HUES48 (cell line): ENCODE data around the gene SH3RF1.

Experiments used
- H3K27ac ChIP-seq: one replicate; pipeline ENCODE4 v1.7.0; 2013; ENCODE audit warnings: low read depth, low read length, inconsistent platforms
- H3K27me3 ChIP-seq: 2 replicates; pipeline ENCODE4 v1.6.1; 2013; ENCODE audit warnings: mild to moderate bottlenecking, low read length; ENCODE audit not compliant: control insufficient read depth, insufficient read depth
- H3K36me3 ChIP-seq: 2 replicates; pipeline ENCODE4 v1.6.1; 2013; ENCODE audit warnings: low read length; ENCODE audit not compliant: control insufficient read depth, insufficient read depth
- H3K4me1 ChIP-seq: 2 replicates; pipeline ENCODE4 v1.6.1; 2013; ENCODE audit warnings: mild to moderate bottlenecking, low read length; ENCODE audit not compliant: control insufficient read depth, insufficient read depth
- H3K4me3 ChIP-seq: 2 replicates; pipeline ENCODE4 v1.5.1; 2013; ENCODE audit warnings: mild to moderate bottlenecking, low read depth, low read length
- H3K9ac ChIP-seq: 2 replicates; pipeline ENCODE4 v1.6.1; 2013; ENCODE audit warnings: mild to moderate bottlenecking, low read depth, low read length, moderate library complexity
- H3K9me3 ChIP-seq: 2 replicates; pipeline ENCODE4 v1.6.1; 2013; ENCODE audit warnings: low read length; ENCODE audit not compliant: control insufficient read depth, insufficient read depth

SH3RF1 gene

DNA sequence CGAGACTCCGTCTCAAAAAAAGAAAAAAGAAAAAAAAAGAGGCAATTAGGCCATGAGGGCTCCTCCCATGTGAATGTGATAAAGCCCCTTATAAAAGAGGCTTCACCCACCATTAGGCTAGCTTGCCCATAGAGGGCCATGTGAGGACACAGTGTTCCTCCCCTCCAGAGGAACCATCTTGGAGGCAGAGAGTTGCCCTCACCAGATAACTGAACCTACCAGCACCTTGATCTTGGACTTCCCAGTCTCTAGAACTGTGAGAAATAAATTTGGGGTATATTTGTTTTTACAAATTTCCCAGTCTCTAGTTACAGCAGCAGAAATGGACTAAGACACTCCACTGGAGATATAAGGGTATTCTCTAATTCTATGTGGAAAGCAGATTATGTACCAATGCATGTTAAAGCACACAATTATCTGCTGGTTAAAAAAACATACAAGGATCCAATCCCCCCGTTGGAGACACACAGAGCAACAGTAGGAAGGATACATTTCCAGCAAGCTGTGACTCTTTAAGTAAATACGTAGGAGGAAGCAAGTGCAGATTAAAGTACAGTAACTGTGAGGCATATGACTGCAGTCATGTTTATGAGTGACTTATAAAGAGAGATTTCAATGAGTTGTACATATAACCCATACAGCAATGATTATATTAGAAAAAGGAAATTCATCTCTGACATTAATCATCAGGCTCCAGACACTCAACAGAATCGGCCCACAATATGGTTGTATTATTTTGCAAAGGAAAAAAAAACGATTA, 21.4 kb downstream of the SH3RF1 start:
- Histone ChIP-seq H3K9me3 (no peaks in the 10 kb centered on the region), H3K36me3 (no peaks in the 10 kb centered on the region), H3K27ac (no peak overlapping the region), H3K27me3 (no peaks in the 10 kb centered on the region), H3K4me1 (peaks cover 52% of the 10 kb centered on the region), H3K9ac (no peak overlapping the region), H3K4me3 (no peak overlapping the region)

GRCh38 chr4:169248645-169249044, 22.1 kb downstream of the SH3RF1 start:
- H3K9ac ChIP-seq = no peak overlapping the region
- no peaks in the 10 kb centered on the region for H3K9me3 ChIP-seq
- no peak overlapping the region for H3K4me3 ChIP-seq
- no peak overlapping the region for H3K27ac ChIP-seq
- H3K36me3 ChIP-seq = no peaks in the 10 kb centered on the region
- peaks cover 52% of the 10 kb centered on the region for H3K4me1 ChIP-seq
- no peaks in the 10 kb centered on the region for H3K27me3 ChIP-seq

DNA sequence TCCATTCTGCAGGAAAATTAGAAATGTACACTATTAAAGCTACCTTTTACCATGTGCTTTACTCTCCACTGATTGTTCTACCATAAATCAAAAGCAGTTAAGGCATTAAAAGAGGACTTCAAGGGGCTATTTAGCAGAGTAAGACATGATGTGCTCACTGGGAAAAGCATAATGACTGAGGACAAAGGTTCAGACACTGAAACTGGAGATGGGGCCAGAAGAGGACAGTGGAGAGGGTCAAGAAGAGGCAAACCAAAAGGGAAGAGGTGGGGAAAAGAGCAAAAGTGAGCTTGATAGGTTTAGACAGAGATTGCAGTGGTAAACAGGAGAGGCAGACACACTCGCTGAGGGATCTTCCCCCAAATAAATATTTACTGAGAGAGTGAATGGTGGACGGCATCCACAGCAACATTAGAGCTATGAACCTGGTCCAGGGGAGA, 23.8 kb downstream of the SH3RF1 start:
- Histone ChIP-seq H3K36me3 (no peaks in the 10 kb centered on the region), H3K27ac (no peak overlapping the region), H3K27me3 (no peaks in the 10 kb centered on the region), H3K9me3 (no peaks in the 10 kb centered on the region), H3K4me3 (no peak overlapping the region), H3K9ac (no peak overlapping the region), H3K4me1 (peaks cover 39% of the 10 kb centered on the region)

GRCh38 chr4:169246279-169246678, 24.5 kb downstream of the SH3RF1 start:
- no peaks in the 10 kb centered on the region for H3K36me3 ChIP-seq
- no peak overlapping the region for H3K9ac ChIP-seq
- no peaks in the 10 kb centered on the region for H3K9me3 ChIP-seq
- no peaks in the 10 kb centered on the region for H3K27me3 ChIP-seq
- no peak overlapping the region for H3K4me3 ChIP-seq
- peaks cover 32% of the 10 kb centered on the region for H3K4me1 ChIP-seq
- no peak overlapping the region for H3K27ac ChIP-seq

GRCh38 chr4:169245061-169245460, 25.7 kb downstream of the SH3RF1 start:
- H3K4me1 ChIP-seq = peaks cover 20% of the 10 kb centered on the region
- H3K36me3 ChIP-seq = no peaks in the 10 kb centered on the region

DNA sequence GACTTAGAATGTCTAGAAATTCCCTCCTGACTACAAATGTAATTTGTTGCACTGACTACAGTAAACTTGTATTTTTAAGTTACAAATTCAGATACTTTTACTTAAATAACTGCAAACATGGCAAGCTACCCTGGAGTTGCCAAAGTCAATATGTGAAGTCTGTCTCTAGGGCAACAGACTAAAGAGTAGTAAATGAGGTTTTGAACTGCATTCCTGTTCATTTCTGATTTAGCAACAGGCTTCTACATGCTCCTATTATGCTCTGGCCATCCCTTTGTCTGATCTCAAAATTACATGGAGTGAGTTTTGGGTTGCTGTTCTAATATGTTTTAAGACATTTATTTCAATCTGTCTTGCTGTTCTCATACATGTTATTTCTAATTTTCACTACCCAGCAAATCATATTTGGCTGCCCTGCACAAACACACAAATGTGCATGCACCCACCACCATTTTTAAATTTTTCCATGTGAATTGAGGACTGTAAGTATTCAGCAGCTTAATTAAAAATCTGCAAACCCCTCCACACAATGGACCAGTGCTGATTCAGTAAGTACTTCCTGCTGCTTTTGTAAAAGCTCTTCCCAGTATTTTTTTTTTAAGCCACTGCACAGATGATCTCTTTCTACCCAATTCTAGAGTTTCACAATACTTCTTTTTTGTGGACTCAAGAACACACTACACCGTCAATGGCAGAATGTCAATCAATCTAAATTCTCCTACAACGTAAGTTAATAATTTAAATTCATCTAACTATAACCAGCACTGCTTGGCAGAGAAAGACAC, 26.7 kb downstream of the SH3RF1 start:
- Histone ChIP-seq H3K9me3 (no peaks in the 10 kb centered on the region), H3K27me3 (no peaks in the 10 kb centered on the region), H3K27ac (peak overlapping the region; percentile 75), H3K4me1 (peaks cover 18% of the 10 kb centered on the region), H3K4me3 (peak overlapping the region; percentile 36; the same call in 1 of the 2 replicates), H3K9ac (peak overlapping the region; percentile 62; the same call in 1 of the 2 replicates), H3K36me3 (no peaks in the 10 kb centered on the region)

More at GRCh38 chr4:169245061-169245460, 25.7 kb downstream of the SH3RF1 start:
- no peaks in the 10 kb centered on the region for H3K9me3 ChIP-seq
- no peaks in the 10 kb centered on the region for H3K27me3 ChIP-seq
- no peak overlapping the region for H3K27ac ChIP-seq
- H3K4me3 ChIP-seq = no peak overlapping the region
- no peak overlapping the region for H3K9ac ChIP-seq

GRCh38 chr4:169241464-169241863, 29.3 kb downstream of the SH3RF1 start:
- H3K4me1 ChIP-seq = peaks cover 21% of the 10 kb centered on the region
- H3K4me3 ChIP-seq = no peak overlapping the region
- H3K27me3 ChIP-seq = no peaks in the 10 kb centered on the region
- H3K9me3 ChIP-seq = no peaks in the 10 kb centered on the region
- H3K36me3 ChIP-seq = no peaks in the 10 kb centered on the region
- H3K9ac ChIP-seq = no peak overlapping the region
- H3K27ac ChIP-seq = no peak overlapping the region

DNA sequence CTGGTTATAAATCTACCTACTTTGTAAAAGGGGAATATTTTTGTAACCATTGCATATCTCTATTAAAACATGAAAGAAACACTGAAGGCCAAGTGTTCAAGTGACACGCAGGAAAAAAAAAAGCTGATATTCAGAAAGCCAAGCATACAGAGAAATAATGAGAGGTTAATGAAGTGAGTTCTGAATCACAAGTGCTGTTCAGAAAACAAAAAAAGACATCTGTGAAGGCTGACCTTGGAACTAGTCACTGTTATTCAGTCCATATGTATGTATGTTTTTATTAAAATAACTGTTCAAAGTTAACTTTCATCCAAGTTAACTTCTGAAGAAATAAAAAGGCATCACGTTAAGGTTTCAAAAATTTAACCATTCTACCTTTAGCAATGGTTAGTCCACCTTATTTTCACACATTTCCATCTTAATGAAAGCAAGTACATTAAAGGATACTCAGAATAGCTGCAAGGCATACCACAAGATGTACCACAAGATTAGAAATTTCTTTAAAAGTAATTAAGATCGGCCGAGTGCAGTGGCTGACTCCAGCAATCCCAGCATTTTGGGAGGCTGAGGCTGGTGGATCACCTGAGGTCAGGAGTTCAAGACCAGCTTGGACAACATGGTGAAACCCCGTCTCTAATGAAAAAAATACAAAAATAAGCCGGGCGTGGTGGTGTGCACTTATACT, 31.4 kb downstream of the SH3RF1 start:
- Histone ChIP-seq H3K9me3 (no peaks in the 10 kb centered on the region), H3K4me1 (peaks cover 18% of the 10 kb centered on the region), H3K27me3 (no peaks in the 10 kb centered on the region), H3K36me3 (no peaks in the 10 kb centered on the region), H3K9ac (no peak overlapping the region), H3K27ac (no peak overlapping the region), H3K4me3 (no peak overlapping the region)

GRCh38 chr4:169238445-169238844, 32.3 kb downstream of the SH3RF1 start:
- Histone ChIP-seq H3K27ac (no peak overlapping the region), H3K4me3 (no peak overlapping the region), H3K9ac (no peak overlapping the region), H3K36me3 (no peaks in the 10 kb centered on the region), H3K4me1 (peaks cover 13% of the 10 kb centered on the region; the same call in 1 of the 2 replicates), H3K9me3 (no peaks in the 10 kb centered on the region), H3K27me3 (no peaks in the 10 kb centered on the region)

GRCh38 chr4:169236873-169237626, 33.7 kb downstream of the SH3RF1 start:
- Histone ChIP-seq H3K4me1 (peaks cover 12% of the 10 kb centered on the region; the same call in 1 of the 2 replicates), H3K27ac (no peak overlapping the region), H3K36me3 (no peaks in the 10 kb centered on the region), H3K4me3 (no peak overlapping the region), H3K27me3 (no peaks in the 10 kb centered on the region), H3K9ac (no peak overlapping the region), H3K9me3 (no peaks in the 10 kb centered on the region)
